Measurements from ENCODE around the gene PNRC2.
A peak's percentile ranks its signal among the peaks of the same experiment; 100 is the strongest.
"Not testable (repeated sequence)": the region's sequence is repeated elsewhere in the genome, so short reads cannot be mapped to it uniquely, and the experiment has no call there.

Gene PNRC2

DNA sequence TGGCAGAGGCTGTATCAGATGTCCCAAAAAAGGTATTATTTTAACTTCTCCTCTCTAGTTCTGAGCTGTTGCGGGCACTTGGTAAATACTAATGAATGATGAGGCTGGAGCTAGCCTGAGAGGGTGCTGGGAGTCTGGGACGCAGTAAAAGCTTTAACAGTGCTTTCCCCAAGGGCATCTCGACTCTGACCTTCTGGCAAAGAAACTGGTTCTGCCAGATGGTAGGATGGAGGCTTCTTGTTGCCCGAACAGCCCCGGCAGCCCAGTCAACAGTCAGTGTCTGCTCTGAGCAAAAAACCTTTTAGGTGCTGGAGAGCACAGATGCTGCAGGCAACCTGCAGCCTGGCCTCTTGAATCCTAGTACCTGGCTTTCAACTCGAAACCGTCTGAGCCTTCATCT lies 2.5 kb upstream of the PNRC2 start:
- peak; percentile 16 to 64 for DNase-seq

- DNase-seq, result not testable (repeated sequence)
Measured at GRCh38 chr1:23958040-23958809, 1.4 kb upstream of the PNRC2 start.

- no peak for DNase-seq
Measured at GRCh38 chr1:23958810-23959460, 693 bp upstream of the PNRC2 start.

DNA sequence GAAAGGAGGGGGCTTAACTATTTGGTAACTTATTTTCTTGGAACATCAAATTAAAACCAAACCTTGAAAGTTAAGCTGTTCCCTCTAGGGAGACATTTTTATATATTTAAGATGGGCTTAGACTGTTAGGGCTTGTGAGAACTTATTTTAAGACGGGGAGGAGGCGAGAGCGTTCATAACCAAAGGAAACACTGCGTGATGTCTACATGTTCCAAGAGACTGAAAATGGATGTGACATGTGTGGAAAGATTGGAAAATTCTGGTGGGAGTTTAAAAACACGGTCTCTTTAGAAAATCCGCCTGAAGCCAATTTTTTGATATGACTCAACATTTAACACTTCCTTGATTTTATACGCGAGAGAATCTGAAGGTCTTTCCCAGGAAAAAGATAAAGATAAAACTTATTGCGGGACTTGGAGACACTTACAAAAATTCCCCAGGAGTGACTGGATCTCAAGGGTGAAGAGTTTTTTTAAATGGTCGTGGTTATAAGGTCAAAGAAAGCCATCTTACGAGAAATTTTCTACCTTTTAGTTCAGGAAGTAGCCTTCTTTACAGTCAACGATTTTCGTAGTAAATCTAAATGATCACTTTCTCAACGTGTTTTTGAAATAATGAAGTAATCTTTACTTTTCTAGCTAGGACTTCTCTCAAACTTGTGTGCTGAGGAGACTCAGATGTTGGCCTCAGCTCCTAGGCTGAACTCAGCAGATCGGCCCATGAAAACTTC lies 828 bp downstream of the PNRC2 start:
- DNase-seq, result no peak

GRCh38 chr1:23963617-23964234 lies 4.1 kb downstream of the PNRC2 start:
- no peak for DNase-seq

DNA sequence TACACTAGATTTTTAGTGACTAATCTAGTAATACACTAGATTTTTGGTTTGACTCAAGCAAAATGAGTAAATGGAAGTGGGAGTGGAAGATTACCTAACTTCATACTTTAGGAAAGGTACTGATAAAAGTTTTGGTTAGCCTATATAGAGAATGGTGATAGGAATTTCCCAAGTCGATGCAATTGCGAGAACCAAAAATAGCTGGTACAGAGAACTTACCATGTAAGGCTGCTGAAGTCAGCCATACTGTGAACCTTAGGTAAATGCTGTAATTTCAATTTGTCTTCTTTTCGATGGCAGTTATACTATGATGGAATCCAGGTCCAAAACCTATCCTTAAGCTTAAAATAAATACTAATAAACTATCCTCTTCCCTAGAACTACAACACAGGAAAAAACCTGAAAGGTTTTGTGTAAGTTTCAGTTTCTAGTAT lies 4.6 kb downstream of the PNRC2 start:
- DNase-seq, result no peak

DNA sequence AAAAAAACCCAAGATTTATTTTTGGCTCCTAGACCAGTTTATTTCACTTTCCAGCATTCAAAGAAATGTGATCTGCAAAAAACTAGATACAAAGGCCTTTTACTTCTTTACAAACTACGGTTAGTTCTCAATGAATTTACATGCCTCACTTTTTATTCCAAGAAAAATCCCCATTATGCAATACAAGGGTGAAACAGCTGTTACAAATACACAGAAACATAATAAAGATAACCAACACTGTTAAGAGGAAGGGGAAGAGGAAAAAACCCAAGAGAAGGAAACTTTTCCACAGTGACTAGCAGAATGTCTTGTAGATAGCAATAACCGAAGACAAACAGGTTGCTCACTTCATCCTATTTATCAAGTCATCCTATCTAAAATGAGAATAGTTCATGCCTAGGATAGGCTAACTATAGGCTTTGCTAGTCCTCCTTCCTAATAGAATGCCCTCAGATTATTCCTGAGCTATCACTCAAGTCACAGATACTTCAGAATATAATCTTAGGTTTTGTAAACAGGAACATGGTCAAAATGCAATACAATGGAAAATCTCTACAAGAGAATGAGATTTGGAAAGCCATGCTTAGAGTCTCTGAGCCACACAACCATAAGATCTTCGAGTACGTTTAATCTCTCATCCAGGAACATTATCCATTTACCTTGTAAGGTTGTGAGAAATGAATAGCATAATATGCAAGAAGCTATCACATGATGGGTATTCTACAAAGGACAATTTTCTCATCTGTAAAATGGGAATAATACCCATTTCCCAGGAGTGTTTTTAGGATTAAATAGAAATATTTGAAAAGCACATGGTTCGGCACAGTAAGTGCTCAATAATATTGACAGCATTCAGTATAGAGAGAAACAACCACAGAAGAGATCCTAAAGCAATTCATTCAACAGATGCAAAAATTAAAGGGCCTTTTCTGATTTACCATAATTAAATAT lies 5.4 kb downstream of the PNRC2 start:
- no peak for DNase-seq

DNA sequence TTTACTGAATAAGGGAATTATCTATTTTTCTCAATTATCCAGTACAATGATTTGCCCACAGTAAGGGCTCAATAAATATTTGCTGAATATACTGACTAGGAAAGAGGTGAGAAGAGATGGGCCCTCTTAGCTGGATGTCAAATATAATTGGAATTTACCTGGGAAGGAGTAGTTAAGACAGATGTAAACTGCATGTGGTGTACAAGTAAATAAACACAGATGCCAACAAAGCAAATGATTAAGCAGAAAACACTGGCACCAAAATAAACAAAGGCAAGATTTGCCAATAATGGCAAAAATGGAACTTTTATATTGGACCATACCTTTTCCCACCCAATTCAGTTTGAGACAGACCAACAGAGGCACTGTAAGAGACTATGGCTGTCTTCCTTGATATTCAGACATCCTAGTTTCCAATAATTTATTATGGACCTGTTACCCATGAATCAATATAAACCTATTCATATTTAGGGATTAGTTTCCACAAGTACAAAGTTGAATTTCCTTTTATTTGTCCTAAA lies 7.4 kb downstream of the PNRC2 start:
- no peak for DNase-seq

DNA sequence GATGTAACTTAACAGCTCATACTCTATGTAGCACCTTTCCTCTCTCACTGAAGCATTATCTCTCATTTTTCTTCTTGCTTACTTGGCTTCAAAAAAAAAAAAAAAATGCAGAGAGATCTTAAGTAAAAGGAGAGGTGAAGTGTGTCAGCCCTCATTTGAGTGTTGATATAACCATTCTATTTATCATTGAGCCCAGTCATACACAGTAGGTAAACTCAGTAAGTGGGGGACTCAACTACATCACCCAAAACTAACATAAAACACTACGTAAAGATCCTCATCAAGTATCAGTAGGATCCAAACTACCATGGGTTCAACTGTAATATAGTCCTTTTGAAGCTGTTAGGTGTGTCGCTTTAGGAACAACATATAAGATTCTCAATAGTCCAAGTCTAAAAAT lies 8.2 kb downstream of the PNRC2 start:
- DNase-seq, result no peak

DNA sequence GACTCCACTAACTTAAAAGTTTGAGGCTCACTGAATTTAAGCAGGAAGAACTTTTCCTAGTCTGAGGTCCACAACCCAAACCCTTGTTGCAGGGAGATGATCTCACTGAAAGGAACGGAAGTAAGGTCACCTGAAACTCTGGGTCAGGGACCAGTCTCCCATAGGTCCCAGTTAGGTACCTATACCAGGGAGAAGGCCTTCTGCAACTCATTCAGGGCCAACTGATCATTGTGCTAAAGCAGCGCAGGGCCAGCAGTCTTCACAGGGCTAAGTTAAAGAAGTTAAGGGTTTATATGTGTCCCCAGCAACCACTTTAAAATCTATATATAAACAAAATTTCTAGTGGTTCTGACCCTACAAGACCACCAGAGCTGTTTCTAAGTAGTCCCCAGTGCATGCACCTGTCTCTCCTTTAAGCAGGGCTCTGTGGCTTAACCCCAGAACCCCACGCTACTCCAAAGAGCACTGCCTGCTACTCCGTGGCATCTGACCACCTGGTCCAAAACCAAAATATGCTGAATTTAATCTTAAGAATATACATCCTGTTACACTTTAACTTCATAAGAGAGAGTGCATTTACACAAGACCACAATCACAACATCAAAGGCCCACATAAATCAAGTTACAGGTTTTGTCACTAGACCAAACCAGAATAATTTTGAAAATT lies 17.7 kb downstream of the PNRC2 start:
- no peak for DNase-seq

- DNase-seq, result no peak
Measured at GRCh38 chr1:23977854-23978191, 18.2 kb downstream of the PNRC2 start.

DNA sequence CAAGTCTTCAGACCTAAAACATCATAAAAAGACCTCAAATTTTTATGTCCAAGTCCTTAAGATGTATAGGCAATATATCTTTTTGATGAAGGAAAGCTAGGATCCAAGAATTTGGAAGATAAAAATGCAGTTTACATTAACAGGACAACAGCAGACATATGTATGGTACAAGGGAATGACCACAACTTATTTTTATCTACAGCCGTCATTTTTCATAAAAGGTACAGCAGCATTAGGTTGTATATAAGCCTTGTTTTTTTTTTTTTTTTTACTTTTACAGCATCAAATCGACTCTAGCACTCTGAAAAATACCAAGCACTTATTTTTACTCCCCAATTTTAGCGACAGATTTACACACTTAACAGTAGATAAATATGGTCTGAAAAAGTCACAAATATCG lies 19.2 kb downstream of the PNRC2 start:
- no peak for DNase-seq

- no peak for DNase-seq
Measured at GRCh38 chr1:23979387-23979880, 19.8 kb downstream of the PNRC2 start.

DNA sequence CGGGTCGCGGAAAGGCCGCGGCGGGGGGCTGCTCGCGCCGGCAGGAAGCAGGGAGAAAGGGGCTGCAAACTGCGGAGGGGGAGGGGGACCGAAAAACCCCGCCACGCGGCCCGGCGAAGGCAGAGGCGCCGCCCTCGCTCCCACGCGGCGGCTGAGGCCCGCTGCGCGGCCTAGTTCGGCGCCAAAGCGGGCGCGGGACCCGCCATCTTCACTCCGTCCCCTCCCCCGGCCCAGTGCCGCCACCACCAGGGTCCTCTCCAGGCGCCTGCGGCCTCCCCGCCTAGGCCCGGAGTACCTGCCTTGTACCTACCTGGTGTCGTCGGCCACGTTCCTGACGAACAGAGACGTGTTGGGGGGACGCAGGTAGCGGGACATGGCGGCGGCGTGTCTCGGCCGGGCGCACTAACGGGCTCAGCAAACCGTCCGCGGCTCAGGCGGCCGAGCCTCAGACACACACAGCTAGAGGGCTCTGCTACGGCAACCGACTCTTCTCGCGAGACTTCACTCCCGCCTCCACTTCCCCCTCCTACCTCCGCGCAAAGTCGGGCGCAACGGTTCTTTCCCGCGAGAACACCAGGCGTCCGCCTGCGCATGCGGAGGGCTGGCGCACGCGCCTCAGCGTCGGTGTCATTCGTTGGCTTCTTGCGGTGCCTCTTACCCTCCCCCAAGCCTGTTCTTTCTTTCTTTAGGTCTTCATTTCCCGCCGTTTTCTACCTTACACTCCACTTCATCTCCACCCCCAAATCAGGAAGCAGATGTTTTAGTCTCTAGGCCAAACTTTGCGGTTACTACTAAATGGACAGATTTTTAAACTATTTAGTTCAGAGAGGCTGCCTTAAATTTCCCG lies 20.5 kb downstream of the PNRC2 start, which contains the start of gene SRSF10:
TSS of gene SRSF10 (minus strand) at position 447 of the 847 bp plus-strand sequence. CDS start at position 375, 72 bp downstream.
- peak; percentile 60 to 95 for DNase-seq

DNA sequence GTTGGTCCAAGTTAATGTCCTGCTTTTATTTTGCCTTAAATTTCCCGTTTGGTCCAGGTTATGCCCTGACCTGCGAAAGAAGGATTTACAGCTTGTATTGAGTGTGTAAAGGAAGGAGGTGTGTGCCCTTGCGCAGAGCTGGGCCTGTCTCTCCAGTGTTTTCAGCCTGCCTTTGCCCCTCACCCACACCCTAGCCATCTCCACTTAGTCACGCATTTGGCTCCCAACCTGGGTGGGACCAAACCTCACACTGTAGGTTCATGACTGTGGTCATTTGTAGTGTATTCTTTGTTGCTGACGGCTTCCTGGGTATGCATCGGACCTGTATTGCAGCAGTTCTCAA lies 21.1 kb downstream of the PNRC2 start:
- DNase-seq, result no peak

GRCh38 chr1:23984417-23985186 lies 25.0 kb downstream of the PNRC2 start:
- DNase-seq, result no peak

GRCh38 chr1:23987038-23987437 lies 27.4 kb downstream of the PNRC2 start:
- not testable (repeated sequence) for DNase-seq

- DNase-seq, result no peak
Measured at GRCh38 chr1:23989263-23989662, 29.6 kb downstream of the PNRC2 start.

DNA sequence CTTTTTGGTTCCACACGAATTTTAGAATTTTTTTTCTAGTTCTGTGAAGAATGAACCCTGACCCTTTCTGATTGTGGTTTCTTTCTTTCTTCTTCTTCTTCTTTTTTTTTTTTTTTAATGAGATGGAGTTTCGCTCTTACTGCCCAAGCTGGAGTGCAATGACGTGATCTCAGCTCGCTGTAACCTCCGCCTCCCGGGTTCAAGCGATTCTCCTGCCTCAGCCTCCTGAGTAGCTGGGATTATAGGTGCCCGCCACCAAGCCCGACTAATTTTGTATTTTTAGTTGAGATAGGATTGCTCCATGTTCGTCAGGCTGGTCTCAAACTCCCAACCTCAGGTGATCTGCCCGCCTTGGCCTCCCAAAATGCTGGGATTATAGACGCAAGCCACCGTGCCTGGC lies 32.4 kb downstream of the PNRC2 start:
- not testable (repeated sequence) for DNase-seq

Data from cerebellar nuclear complex (tissue), 1 donor.